NCI-H446 (cell line): Measurements from ENCODE around the gene KNCN.

ENCODE experiments used
- DNase-seq, 2 experiments: peaks; one replicate each; lab custom pipeline; 2025; lab: John Stamatoyannopoulos, UW

Gene KNCN

DNA sequence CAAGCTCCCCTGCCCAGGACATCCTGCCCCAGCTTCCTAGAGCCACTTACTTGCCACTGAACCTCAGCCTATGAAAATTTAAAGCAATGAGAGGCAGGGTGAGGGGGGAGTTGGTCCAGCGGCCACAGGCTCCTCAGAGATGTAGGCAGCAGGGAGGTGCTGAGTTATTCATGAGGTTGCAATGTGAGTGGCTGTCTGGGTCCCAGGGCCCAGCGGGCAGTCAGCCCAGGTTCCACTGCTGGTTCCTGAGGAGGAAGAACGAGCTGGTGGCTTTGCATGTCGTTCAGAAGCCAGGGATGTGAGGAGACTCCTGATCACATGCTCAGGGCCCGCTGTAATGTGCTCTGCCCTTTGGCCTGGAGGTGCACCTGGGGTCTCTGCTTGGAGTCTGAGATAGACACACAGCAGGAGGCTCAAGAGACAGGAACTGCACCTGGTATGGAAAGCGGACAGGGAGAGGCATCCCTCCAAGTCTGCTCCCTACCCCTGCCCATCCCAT lies at the start of gene KNCN:
KNCN (minus strand) TSS at position 51 of the 499 bp plus-strand sequence. CDS start 432 bp downstream, outside the sequence.
- DNase-seq: no peak

GRCh38 chr1:46599059-46599970 lies 47.9 kb upstream of the KNCN start:
- DNase-seq: no peak

DNA sequence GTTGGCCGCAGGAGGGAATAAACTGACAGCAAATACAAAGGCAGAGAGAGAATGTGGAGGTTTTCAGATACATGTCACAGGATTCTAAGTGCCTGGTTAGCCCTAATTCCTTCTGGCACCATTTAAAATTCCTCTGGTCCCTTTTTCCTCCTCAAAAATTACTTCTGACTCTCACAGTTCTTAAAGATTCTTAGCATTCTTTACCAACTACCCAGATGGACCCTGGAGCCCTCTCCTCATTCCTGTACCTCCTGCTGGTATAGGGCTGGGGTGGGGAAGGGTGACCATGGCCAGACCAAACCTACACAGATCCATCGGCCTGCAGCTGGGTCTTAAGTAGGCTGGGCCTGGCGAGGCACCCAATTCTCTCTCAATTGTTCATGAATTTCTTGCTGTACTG lies 45.4 kb upstream of the KNCN start:
- no peak for DNase-seq

DNA sequence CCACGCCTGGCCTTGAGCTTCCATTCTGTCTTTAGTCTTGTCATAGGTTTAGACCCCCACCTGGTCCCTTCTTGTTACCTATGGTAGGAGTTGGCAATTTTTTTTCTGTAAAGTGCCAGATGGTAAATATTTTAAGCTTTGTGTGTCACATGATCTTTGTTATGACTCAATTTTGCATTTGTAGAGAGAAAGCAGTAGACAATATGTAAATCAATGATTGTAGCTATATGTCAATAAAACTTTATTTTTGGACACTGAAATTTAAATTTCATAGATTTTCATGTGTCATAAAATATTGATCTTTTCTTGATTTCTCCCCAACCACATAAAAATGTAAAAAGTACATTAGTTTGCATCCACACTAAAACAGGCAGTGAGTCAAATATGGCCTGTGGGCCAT lies 44.6 kb upstream of the KNCN start:
- DNase-seq: no peak

- DNase-seq: no peak
These were observed 43.7 kb upstream of the KNCN start for GRCh38 chr1:46595127-46595526.

DNA sequence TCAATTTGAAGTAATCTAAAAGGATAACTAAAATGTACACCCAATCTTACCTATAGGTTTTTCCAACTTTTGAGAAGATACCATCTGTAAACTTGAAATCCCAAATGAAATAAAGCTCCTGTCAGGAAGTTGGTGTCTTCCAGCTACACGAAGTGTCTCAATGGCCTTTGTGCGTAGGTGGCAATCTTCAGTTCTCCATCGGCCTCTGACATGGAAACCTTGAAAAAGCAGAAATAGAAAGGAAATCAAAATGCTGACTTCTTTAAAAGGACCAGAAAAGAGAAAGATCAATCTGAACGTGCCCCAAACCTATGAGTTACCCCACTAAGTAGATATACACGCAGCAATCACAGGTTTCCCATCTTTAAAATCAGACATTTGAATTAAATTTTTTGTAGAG lies 42.6 kb upstream of the KNCN start:
- no peak for DNase-seq

DNA sequence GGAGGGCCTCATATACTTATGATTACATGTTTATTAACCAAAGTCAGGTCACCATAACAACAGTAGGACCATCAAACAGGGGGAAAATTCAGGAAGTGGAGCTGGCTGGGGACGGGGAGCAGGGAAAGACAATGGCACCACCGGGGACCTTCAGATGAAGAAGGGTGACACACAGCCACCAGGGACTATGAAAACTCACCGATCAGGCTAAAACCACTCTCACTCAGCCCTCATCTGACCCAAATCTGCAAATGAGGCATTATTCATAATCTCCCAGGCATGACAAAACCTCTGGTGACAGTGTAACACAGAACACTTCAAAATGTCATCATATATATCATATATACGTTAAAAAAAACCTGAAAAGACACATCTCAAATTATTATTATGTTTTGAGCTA lies 41.4 kb upstream of the KNCN start:
- DNase-seq: no peak

GRCh38 chr1:46589529-46589928 lies 38.1 kb upstream of the KNCN start:
- no peak for DNase-seq

GRCh38 chr1:46587069-46587468 lies 35.6 kb upstream of the KNCN start:
- DNase-seq: no peak

DNA sequence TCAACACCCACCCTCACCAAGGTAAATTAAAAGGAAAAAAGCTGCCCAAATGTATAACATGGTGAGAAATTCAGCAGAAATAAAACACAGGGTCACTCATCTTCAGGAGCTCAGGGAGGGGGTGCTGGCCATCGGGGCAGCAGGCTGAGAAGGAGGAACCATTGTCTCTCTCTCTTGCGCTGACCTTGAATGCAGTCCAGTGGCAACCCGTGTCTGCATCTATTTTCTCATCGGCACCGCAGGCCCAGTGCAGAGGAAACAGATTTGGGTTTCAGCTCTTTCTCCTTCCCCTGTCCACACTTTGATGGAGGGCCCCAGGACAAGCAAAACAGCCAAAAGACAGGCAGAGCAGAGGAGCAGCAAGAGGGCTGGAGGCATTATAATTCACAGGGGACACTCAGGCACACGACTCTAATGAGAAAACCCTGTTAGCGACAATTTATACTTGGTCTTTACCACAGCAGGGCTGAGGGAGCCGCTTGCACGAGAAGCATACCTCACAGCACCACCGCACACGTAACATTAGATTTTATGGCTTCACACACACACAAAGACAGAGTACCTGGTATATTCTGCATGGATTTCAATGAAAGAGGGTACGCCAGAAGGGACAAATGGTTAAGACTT lies 34.0 kb upstream of the KNCN start:
- no peak for DNase-seq

DNA sequence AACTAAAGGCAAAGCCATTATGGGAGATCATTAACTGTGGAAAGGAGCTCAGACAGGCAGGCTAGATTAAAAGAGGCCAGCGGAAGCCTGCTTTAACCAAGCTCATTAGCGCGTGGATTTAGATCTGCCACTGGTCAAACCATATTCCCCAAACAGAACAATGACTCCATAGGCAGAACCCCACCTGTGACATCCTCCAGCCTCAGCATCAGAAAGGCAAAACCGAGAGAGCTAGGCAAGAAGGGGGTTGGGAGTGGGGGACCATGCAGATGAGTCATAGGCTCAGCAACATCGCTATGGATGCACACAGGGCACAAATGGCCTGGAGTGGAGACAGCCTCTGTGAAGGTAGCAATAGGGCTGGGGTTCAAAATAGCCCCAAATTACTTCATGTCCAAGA lies 32.0 kb upstream of the KNCN start:
- no peak for DNase-seq

GRCh38 chr1:46582972-46583371 lies 31.5 kb upstream of the KNCN start:
- DNase-seq: no peak

GRCh38 chr1:46581681-46582455 lies 30.4 kb upstream of the KNCN start:
- no peak for DNase-seq

DNA sequence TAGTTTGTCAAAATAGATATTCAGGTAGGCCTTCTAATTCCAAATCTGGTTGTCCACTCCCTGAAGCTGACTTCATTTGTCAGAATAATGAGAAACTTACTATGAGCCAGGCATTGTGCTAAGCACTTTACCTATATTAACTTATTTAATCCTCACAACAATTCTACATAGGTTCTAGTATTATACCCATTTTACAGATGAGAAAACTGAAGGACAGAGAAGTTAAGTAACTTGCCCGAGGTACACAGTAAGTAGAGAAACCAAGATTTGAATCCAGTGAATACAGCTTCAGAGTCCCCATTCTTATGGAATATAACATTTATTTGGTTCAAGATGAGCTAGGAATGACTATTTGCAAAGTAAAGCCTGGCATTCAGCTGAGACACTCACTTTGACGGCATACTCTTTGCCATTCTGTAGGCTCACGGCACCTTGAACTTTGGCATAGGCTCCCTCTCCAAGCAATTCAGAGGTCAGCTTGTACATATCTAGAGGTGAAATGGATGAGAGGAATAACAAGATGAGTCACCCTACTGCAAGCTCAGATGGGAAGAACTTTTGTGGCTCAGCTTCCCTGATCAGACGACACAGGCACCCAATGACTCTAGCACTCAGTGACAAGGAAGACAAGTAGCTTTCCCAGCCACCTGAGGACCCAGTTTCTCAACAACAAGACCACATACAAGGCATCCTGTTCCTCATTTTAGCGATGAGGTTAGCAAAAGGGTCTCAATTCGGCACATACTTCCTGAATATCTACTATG lies 28.9 kb upstream of the KNCN start:
- no peak for DNase-seq

DNA sequence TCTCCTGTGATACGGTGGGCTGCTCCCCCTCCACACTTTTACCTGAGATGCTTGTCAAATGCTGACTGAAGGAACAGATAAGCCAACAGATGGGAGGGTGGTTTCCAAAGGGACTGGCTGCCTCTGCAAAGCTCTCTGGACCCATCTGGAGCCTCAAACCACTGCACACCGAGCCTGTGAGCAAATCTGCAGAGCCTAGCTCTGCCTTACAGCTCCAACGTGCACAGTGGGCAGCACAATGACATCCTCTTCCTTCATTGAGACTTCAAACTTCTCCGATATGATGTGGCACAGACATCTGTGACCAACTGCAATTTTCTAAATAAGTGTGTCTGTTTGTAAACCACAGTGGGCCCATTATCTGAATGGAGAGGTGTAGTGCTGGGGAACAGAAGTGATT lies 26.2 kb upstream of the KNCN start:
- no peak for DNase-seq

- DNase-seq: no peak
These were observed 25.1 kb upstream of the KNCN start for GRCh38 chr1:46576596-46576995.

DNA sequence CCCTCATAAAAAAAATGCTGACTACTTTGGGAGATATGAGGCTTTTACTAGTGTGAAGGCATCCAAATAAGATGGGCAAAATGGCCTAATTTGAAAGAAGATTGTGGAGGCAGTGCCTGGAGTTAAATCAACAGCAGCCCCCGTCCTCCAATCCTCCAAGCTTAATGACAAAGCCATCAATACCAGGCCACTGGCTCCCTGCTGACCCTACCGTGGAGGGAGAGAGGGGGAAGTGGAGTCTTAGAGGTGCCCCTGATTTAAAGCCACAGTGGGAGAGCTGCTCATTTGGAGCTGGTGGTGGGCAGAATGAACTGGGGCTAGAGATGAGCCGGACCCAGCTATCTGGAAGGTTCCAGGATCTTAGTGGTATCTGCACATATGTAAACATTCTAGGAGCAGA lies 24.3 kb upstream of the KNCN start:
- no peak for DNase-seq

DNA sequence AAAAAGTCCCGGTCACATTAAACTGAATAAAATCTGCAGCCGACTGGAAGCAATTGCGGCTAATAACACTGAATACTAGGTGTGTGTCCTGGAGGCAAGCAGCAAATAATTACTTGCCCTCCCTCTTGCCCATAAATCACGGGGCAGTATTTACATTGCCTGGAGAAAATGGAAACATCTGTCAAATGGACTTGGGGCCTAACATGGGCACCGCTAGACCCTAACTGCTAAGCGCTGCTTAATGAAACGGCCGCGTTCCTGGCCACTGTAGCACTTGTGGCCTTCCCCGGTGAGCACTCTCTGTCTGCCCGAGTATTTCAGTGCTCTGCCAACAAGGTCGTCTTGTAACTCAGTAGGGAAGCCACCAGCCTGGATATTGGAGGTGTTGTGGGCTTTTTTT lies 23.9 kb upstream of the KNCN start:
- DNase-seq: no peak

DNA sequence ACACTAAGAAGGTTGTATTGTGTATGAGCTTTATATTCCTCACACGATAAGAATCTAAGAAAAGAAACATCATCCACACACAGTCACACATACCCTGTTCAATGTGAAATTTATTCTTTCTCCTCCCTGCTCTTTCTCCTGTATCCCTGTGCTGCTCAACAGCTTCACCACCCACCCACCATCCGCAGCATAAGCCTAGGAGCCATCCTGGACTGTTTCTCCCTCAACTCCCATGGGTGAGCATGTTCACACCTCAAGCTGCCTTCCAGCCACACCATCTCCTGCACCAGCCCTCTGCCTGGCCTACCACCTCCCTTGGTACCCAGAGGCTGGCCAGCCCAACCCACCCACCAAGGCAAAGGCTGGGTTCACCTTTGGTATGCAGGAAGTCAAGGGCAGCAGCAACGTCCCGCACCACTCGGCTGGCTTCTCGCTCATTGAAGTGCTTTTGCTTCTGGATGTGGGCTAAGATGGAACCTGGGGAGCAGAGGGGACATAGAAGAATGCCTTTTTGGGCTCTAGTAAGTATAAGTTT lies 20.3 kb upstream of the KNCN start:
- no peak for DNase-seq

- DNase-seq: no peak
These were observed 18.7 kb upstream of the KNCN start for GRCh38 chr1:46569884-46570725.

DNA sequence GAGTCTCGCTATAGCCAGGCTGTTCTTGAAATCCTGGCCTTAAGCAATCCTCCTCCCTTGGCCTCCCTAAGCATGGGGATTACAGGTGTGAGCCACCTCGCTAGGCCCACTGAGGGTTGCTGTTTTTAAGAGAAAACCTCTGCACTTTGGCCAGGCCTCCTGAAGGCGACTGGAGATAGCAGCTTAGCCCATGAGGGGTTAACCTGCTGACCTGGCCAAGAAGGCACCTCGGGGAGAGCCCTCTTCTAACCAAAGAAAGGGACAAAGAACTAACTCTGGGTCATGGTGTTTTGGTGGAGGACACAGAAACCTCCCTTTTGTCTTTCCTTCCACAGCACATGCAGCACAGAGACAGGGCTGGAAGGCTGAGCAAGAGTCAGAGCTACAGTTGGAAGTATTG lies 17.7 kb upstream of the KNCN start:
- no peak for DNase-seq
